ENCODE measurements around the gene GLRA1.

- TF ChIP-seq CTCF (conservative IDR thresholded peaks at IDR 0.05) (no peak), ZFX (IDR thresholded peaks at IDR 0.05) (no peak)
Measured at GRCh38 chr5:151935135-151935695, 10.6 kb upstream of the GLRA1 start.
